Stimulated activated CD4-positive, alpha-beta T cell treated with anti-CD3 and anti-CD28 coated beads, Interleukin-2, amount 100 ng/mL, for 4 hours (primary cell): Measurements from ENCODE around the gene ZBTB25.

ENCODE experiments used
- DNase-seq: peaks from one replicate; pipeline ENCODE4 v3.0.0-alpha.2; 2020; ENCODE audit warnings: low read depth

ZBTB25 gene

GRCh38 chr14:64439141-64439540 lies 64.5 kb downstream of the ZBTB25 start:
- no peak for DNase-seq

GRCh38 chr14:64438181-64438841 lies 65.3 kb downstream of the ZBTB25 start:
- DNase-seq: no peak

GRCh38 chr14:64434528-64434927 lies 69.1 kb downstream of the ZBTB25 start:
- DNase-seq: no peak

- no peak for DNase-seq
Observed at GRCh38 chr14:64423987-64424386, 79.7 kb downstream of the ZBTB25 start.

GRCh38 chr14:64422756-64423155 lies 80.9 kb downstream of the ZBTB25 start:
- no peak for DNase-seq

- DNase-seq: no peak
Observed at GRCh38 chr14:64422005-64422404, 81.6 kb downstream of the ZBTB25 start.

GRCh38 chr14:64421166-64421565 lies 82.5 kb downstream of the ZBTB25 start:
- DNase-seq: no peak

- DNase-seq: no peak
Observed at GRCh38 chr14:64419003-64419402, 84.6 kb downstream of the ZBTB25 start.

- no peak for DNase-seq
Observed at GRCh38 chr14:64417771-64418125, 85.9 kb downstream of the ZBTB25 start.

- no peak for DNase-seq
Observed at GRCh38 chr14:64417055-64417770, 86.4 kb downstream of the ZBTB25 start.

- DNase-seq: no peak
Observed at GRCh38 chr14:64416348-64416932, 87.2 kb downstream of the ZBTB25 start.

- no peak for DNase-seq
Observed at GRCh38 chr14:64412237-64412636, 91.4 kb downstream of the ZBTB25 start.

- no peak for DNase-seq
Observed at GRCh38 chr14:64411001-64411400, 92.6 kb downstream of the ZBTB25 start.

GRCh38 chr14:64410084-64410774 lies 93.4 kb downstream of the ZBTB25 start:
- DNase-seq: no peak

GRCh38 chr14:64409126-64409920 lies 94.3 kb downstream of the ZBTB25 start:
- no peak for DNase-seq

GRCh38 chr14:64407329-64407728 lies 96.3 kb downstream of the ZBTB25 start:
- DNase-seq: no peak

- DNase-seq: no peak
Observed at GRCh38 chr14:64405295-64405694, 98.3 kb downstream of the ZBTB25 start.

- DNase-seq: no peak
Observed at GRCh38 chr14:64401949-64402348, 101.7 kb downstream of the ZBTB25 start.

- no peak for DNase-seq
Observed at GRCh38 chr14:64400829-64401459, 102.7 kb downstream of the ZBTB25 start.
